ENCODE data around the gene DNAJC18.
"Not testable (repeated sequence)": the region's sequence is repeated elsewhere in the genome, so short reads cannot be mapped to it uniquely, and the experiment has no call there.

DNAJC18 gene

DNA sequence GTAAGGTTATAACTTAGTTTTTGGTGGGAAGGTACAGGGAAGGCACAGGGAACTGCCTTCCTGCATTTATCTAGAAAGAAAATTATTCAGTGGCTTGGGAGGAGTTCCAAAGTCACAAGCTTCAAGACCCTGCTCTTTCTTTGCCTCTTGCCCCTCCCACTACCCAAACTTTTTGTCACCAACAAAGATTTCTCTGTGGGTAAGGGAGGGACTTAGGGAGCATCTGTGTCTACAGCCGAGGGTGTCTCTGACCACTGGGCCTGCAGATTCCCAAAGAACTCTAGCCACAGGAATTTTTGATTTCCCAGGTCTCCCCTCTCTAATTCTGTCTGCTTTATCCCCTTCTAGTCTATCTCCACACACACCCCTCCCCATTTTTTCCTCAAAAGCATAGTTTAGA lies 21.1 kb upstream of the DNAJC18 start:
- no peak for DNase-seq

- no peak for DNase-seq
Measured at GRCh38 chr5:139459451-139459934, 20.2 kb upstream of the DNAJC18 start.

- DNase-seq = peak; percentile 88
Measured at GRCh38 chr5:139458580-139459407, 19.5 kb upstream of the DNAJC18 start.

GRCh38 chr5:139457653-139458306 lies 18.5 kb upstream of the DNAJC18 start:
- no peak for DNase-seq

- DNase-seq = no peak
Measured at GRCh38 chr5:139457241-139457640, 17.9 kb upstream of the DNAJC18 start.

DNA sequence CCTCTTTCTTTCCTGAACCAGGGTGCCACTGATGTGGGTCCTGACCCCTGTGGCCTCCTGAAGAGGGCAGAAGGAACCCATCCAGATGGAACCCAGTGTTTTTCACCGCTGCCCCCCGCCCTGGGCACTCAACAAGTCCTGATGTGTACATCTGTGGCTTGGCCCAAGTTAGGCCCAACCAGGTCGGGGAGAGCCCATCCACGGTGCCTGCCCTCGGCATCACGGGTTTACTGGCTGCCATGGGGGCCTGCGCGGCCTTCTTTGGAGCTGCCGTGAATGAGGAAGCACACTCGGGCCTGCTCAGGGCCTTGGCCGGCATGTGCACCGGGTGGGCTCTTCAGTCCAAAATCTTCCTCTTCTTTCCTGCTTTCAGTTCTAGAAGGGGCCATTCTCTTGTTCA lies 17.5 kb upstream of the DNAJC18 start:
- DNase-seq = no peak

GRCh38 chr5:139454568-139455290 lies 15.4 kb upstream of the DNAJC18 start:
- no peak for DNase-seq

DNA sequence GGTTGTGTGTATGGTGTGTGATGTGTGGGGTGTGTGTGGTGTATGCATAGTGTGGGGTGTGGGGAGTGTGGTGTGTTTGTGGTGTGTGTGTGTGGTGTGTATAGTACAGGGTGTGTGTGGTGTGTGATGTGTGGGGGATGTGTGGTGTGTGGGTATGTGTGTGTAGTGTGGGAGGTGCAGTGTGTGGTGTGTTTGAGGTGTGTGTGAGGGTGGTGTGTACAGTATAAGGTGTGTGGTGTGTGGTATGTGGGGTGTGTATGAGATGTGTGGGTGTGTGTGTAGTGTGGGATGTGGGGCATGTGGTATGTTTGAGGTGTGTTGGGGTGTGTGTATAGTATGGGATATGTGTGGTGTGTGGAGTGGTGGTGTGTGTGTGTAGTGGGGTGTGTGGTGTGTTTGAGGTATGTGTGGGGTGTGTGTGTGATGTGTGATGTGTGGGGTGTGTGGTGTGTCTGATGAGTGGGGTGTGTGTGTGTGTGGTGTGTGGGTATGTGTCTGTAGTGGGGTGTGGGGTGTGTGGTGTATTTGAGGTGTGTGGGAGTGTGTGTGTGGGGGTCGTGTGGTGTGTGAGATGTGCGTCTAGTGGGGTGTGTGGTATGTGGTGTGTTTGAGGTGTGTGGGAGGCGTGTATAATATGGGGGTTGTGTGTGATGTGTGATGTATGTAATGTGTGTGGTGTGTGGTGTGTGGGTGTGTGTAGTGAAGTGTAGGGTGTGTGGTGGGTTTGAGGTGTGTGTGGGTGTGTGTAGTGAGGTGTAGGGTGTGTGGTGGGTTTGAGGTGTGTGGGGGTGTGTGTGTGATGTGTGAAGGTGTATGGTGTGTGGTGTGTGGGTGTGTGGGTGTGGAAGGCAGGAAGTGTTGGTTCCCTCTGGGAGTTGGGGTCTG lies 14.6 kb upstream of the DNAJC18 start:
- no peak for DNase-seq

DNA sequence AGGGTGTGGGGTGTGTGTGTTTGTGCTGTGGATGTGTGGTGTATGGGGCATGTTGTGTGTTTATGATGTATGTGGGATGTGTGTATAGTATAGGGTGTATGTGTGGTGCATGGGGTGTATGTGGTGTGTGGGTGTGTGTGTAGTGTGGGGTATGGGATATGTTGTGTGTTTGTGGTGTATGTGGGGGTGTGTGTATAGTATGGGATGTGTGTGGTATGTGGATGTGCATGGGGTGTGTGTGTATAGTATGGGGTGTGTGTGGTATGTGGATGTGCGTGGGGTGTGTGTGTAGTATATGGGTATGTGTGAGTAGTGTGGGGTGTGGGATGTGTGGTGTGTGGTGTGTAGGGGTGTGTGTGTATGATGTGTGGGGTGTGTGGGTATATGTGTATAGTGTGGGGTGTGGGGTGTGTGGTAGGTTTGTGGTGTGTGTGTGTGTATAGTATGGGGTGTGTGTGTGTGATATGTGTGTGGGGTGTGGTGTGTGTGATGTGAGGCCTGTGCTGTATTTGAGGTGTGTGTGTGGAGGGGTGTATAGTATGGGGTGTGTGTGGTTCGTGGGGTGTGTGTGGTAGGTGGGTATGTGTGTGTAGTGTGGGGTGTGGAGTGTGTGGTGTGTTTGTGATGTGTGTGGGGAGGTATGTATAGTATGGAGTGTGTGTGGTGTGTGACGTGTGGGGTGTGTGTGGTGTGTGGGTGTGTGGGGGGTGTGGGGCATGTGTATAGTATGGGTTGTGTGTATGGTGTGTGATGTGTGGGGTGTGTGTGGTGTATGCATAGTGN lies 12.7 kb upstream of the DNAJC18 start:
- DNase-seq = no peak

DNA sequence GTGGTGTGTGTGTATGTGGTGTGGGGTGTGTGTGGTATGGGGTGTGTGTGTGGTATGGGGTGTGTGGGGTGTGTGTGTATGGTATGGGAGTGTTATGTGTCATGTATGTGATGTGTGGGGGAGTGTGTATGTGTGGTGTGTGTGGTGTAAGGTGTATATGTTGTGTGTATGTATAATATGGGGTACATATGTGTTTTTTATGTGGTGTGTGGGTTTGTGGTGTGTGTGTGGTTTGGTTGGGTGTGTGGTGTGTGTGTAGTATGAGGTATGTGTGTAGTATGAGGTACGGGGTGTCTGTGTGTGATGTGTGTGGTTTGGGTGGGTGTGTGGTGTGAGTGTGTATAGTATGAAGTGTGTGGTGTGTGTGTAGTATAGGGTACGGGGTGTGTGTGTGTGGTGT lies 11.9 kb upstream of the DNAJC18 start:
- no peak for DNase-seq

GRCh38 chr5:139446956-139447779 lies 7.8 kb upstream of the DNAJC18 start:
- peak; percentile 83 for DNase-seq

GRCh38 chr5:139445325-139446170 lies 6.2 kb upstream of the DNAJC18 start:
- peak; percentile 85 for DNase-seq

- peak; percentile 95 for DNase-seq
Measured at GRCh38 chr5:139443831-139444453, 4.6 kb upstream of the DNAJC18 start.

DNA sequence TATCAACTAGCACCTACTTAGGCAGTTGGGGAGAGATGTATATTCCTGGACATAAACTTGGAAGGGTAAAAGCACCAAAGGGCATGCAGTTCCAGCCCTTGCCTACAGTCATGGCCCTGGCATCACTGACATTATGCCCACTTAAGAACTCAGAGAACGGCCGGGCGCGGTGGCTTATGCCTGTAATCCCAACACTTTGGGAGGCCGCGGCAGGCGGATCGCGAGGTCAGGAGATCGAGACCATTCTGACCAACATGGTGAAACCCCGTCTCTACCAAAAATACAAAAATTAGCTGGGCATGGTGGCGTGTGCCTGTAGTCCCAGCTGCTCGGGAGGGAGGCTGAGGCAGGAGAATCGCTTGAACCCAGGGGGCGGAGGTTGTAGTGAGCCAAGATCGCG lies 1.1 kb upstream of the DNAJC18 start:
- not testable (repeated sequence) for DNase-seq

GRCh38 chr5:139438707-139439012 lies 665 bp downstream of the DNAJC18 start:
- no peak for DNase-seq

- DNase-seq = no peak
Measured at GRCh38 chr5:139435676-139436075, 3.6 kb downstream of the DNAJC18 start.

DNA sequence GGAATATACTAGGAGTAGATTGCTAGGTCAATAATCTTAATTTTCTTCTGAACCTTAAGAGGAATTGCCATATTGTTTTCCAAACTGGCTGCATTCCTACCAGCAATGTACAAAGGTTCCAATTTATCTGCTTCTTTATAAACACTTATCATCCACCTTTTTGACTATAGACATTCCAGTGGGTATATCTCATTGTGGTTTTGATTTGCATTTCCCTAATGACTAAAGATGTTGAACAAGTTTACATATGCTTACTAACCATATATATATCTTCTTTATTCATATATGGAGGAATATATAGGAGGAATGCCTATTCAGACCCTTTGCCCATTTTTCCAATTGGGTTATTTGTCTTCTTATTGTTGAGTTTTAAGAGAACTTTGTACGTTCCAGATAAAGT lies 7.6 kb downstream of the DNAJC18 start:
- no peak for DNase-seq

DNA sequence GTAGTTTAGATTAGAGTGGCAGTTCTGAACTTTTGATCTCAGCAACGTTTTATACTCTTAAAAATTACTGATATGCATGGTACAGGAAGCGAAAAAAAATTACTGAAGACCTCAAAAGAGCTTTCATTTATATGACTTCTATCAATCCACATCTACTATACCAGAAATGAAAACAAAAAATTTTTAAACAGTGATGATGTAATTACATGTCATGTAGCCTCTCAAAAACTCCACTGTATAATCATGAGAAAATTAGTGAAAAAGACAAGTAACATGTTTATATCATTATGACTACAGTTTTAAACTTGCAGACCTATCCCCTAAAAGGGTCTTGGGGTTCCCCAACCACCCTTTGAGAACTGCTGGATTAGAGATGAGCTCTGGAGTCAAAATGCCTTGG lies 9.3 kb downstream of the DNAJC18 start:
- DNase-seq = no peak

- peak; percentile 81 for DNase-seq
Measured at GRCh38 chr5:139426203-139426885, 13.0 kb downstream of the DNAJC18 start.
